Head of caudate nucleus (tissue), 42 donors: ENCODE measurements around the gene ZMIZ1.
"Not testable (repeated sequence)": the region's sequence is repeated elsewhere in the genome, so short reads cannot be mapped to it uniquely, and the experiment has no call there.

Experiments
- DNase-seq, 42 donors: peaks; one replicate each; pipeline versions ENCODE4 v3.0.0 to v3.0.0-alpha.2; 2020 to 2021; ENCODE audit warnings: mixed read lengths in 7 of 42
- intact Hi-C: fragments of 100-400 bp; cut with DNase I; formaldehyde crosslinking; loops from one replicate; pipeline ENCODE4 v1.15.0; 2022

The ZMIZ1 gene

GRCh38 chr10:79334573-79334972, 265.8 kb downstream of the ZMIZ1 start:
- intact Hi-C loops: loop anchor here (10.0 kb wide), 1 partner anchor 110 kb away; no protein-coding TSS in a partner anchor
- DNase-seq: no peak

GRCh38 chr10:79335094-79335469, 266.3 kb downstream of the ZMIZ1 start:
- intact Hi-C loops: loop anchor here (10.0 kb wide), 1 partner anchor 110 kb away; no protein-coding TSS in a partner anchor
- peak; percentile 73 to 94 (median 85) for DNase-seq

GRCh38 chr10:79335470-79336235, 266.9 kb downstream of the ZMIZ1 start:
- DNase-seq: peak; percentile 85 to 99 (median 95)
- intact Hi-C loops: loop anchor here (10.0 kb wide), 1 partner anchor 111 kb away; no protein-coding TSS in a partner anchor

- intact Hi-C loops: loop anchor here (10.0 kb wide), 1 partner anchor 111 kb away; no protein-coding TSS in a partner anchor
- no peak for DNase-seq
Observed at GRCh38 chr10:79336276-79336675, 267.5 kb downstream of the ZMIZ1 start.

- intact Hi-C loops: loop anchor here (10.0 kb wide), 1 partner anchor 112 kb away; no protein-coding TSS in a partner anchor
- DNase-seq: no peak
Observed at GRCh38 chr10:79336739-79337138, 268.0 kb downstream of the ZMIZ1 start.

- not testable (repeated sequence) for DNase-seq
- intact Hi-C loops: loop anchor here (10.0 kb wide), 1 partner anchor 113 kb away; no protein-coding TSS in a partner anchor
Observed at GRCh38 chr10:79337783-79338469, 269.2 kb downstream of the ZMIZ1 start.

GRCh38 chr10:79339266-79339665, 270.5 kb downstream of the ZMIZ1 start:
- intact Hi-C loops: loop anchor here (10.0 kb wide), 1 partner anchor 114 kb away; no protein-coding TSS in a partner anchor

GRCh38 chr10:79340646-79341244, 272.0 kb downstream of the ZMIZ1 start:
- intact Hi-C loops: no loop called here
- DNase-seq: peak in 3 of 42 donors; percentile 4 to 23 (median 4)

More at GRCh38 chr10:79339266-79339665, 270.5 kb downstream of the ZMIZ1 start:
- DNase-seq: peak in 2 of 42 donors; percentile 7 to 27

- DNase-seq: peak in 4 of 42 donors; percentile 1 to 27 (median 14)
- intact Hi-C loops: no loop called here
Observed at GRCh38 chr10:79342295-79342761, 273.6 kb downstream of the ZMIZ1 start.

GRCh38 chr10:79342811-79343561, 274.2 kb downstream of the ZMIZ1 start:
- peak in 4 of 42 donors; percentile 5 to 38 (median 20) for DNase-seq
- intact Hi-C loops: no loop called here

- peak in 2 of 42 donors; percentile 29 to 35 for DNase-seq
- intact Hi-C loops: no loop called here
Observed at GRCh38 chr10:79344502-79345195, 275.9 kb downstream of the ZMIZ1 start.

GRCh38 chr10:79345241-79346011, 276.7 kb downstream of the ZMIZ1 start:
- intact Hi-C loops: no loop called here
- peak in 7 of 42 donors; percentile 9 to 58 (median 31) for DNase-seq

- intact Hi-C loops: no loop called here
- peak in 4 of 42 donors; percentile 0 to 39 (median 24) for DNase-seq
Observed at GRCh38 chr10:79346012-79346340, 277.2 kb downstream of the ZMIZ1 start.

GRCh38 chr10:79346388-79347225, 277.8 kb downstream of the ZMIZ1 start:
- intact Hi-C loops: no loop called here
- peak in 5 of 42 donors; percentile 1 to 37 (median 17) for DNase-seq

GRCh38 chr10:79347226-79347893, 278.6 kb downstream of the ZMIZ1 start, which contains the start of gene PPIF:
PPIF (plus strand) TSS chr10:79347469; CDS start chr10:79347549, 80 bp downstream.
- DNase-seq: peak; percentile 91 to 99 (median 96)
- intact Hi-C loops: no loop called here
